ENCODE results near the gene DDX60.
"Not testable (repeated sequence)": the region's sequence is repeated elsewhere in the genome, so short reads cannot be mapped to it uniquely, and the experiment has no call there.

DDX60 gene

GRCh38 chr4:168304744-168305459 lies 13.7 kb downstream of the DDX60 start:
- H3K9ac ChIP-seq (ENCODE audit: low read length) = no peak overlapping the region
- TF ChIP-seq EZH2 (IDR thresholded peaks at IDR 0.05; ENCODE audit: borderline replicate concordance, low read length) = no peak
- no peak for TF ChIP-seq CTCF (IDR thresholded peaks at IDR 0.05; ENCODE audit: low read length)
- no peaks in the 10 kb centered on the region for H3K36me3 ChIP-seq (ENCODE audit: insufficient read depth, low read length)
- no peak overlapping the region for H3K4me2 ChIP-seq (ENCODE audit: low read length)
- H3K79me2 ChIP-seq (ENCODE audit: insufficient read depth, low read length) = no peaks in the 10 kb centered on the region
- no peaks in the 10 kb centered on the region for H3F3A ChIP-seq (ENCODE audit: insufficient read depth, low read length)
- H3K27me3 ChIP-seq (ENCODE audit: insufficient read depth, low read length) = no peaks in the 10 kb centered on the region
- H3K9me2 ChIP-seq (ENCODE audit: low read depth, low read length) = no peaks in the 10 kb centered on the region
- no peak overlapping the region for H2AFZ ChIP-seq (ENCODE audit: low read length)
- H3K4me3 ChIP-seq (ENCODE audit: low read depth, low read length, poor library complexity, severe bottlenecking) = no peak overlapping the region
- no peaks in the 10 kb centered on the region for H3K4me1 ChIP-seq (ENCODE audit: insufficient read depth, low read length, severe bottlenecking)
- no peaks in the 10 kb centered on the region for H4K20me1 ChIP-seq (ENCODE audit: insufficient read depth, low read length)
- H3K27ac ChIP-seq (ENCODE audit: low read depth, low read length, poor library complexity, severe bottlenecking) = no peak overlapping the region
- no peaks in the 10 kb centered on the region for H3K9me3 ChIP-seq (ENCODE audit: low read length)

- H3K4me1 ChIP-seq (ENCODE audit: insufficient read depth, low read length, severe bottlenecking); H3K4me2 ChIP-seq (ENCODE audit: low read length): not testable (repeated sequence)
Measured at GRCh38 chr4:168303430-168303829, 15.1 kb downstream of the DDX60 start.

GRCh38 chr4:168293386-168293975 lies 25.1 kb downstream of the DDX60 start:
- H3K9ac ChIP-seq (ENCODE audit: low read length) = no peak overlapping the region
- no peaks in the 10 kb centered on the region for H3F3A ChIP-seq (ENCODE audit: insufficient read depth, low read length)
- H3K9me3 ChIP-seq (ENCODE audit: low read length) = no peaks in the 10 kb centered on the region
- no peak overlapping the region for H3K27ac ChIP-seq (ENCODE audit: low read depth, low read length, poor library complexity, severe bottlenecking)
- no peaks in the 10 kb centered on the region for H4K20me1 ChIP-seq (ENCODE audit: insufficient read depth, low read length)
- no peak overlapping the region for H2AFZ ChIP-seq (ENCODE audit: low read length)
- H3K4me1 ChIP-seq (ENCODE audit: insufficient read depth, low read length, severe bottlenecking) = no peaks in the 10 kb centered on the region
- H3K9me2 ChIP-seq (ENCODE audit: low read depth, low read length) = no peaks in the 10 kb centered on the region
- no peaks in the 10 kb centered on the region for H3K27me3 ChIP-seq (ENCODE audit: insufficient read depth, low read length)
- H3K79me2 ChIP-seq (ENCODE audit: insufficient read depth, low read length) = no peaks in the 10 kb centered on the region
- no peak overlapping the region for H3K4me2 ChIP-seq (ENCODE audit: low read length)
- H3K4me3 ChIP-seq (ENCODE audit: low read depth, low read length, poor library complexity, severe bottlenecking) = no peak overlapping the region
- TF ChIP-seq CTCF (IDR thresholded peaks at IDR 0.05; ENCODE audit: low read length) = no peak
- no peak for TF ChIP-seq EZH2 (IDR thresholded peaks at IDR 0.05; ENCODE audit: borderline replicate concordance, low read length)
- no peaks in the 10 kb centered on the region for H3K36me3 ChIP-seq (ENCODE audit: insufficient read depth, low read length)

More at GRCh38 chr4:168303430-168303829, 15.1 kb downstream of the DDX60 start:
- not testable (repeated sequence) for H3K9me2 ChIP-seq (ENCODE audit: low read depth, low read length); H3K27ac ChIP-seq (ENCODE audit: low read depth, low read length, poor library complexity, severe bottlenecking); H3K9me3 ChIP-seq (ENCODE audit: low read length); H3K9ac ChIP-seq (ENCODE audit: low read length); H3K4me3 ChIP-seq (ENCODE audit: low read depth, low read length, poor library complexity, severe bottlenecking); H2AFZ ChIP-seq (ENCODE audit: low read length); H3K36me3 ChIP-seq (ENCODE audit: insufficient read depth, low read length); H4K20me1 ChIP-seq (ENCODE audit: insufficient read depth, low read length); H3K79me2 ChIP-seq (ENCODE audit: insufficient read depth, low read length); H3K27me3 ChIP-seq (ENCODE audit: insufficient read depth, low read length); H3F3A ChIP-seq (ENCODE audit: insufficient read depth, low read length)

- Histone ChIP-seq H4K20me1 (ENCODE audit: insufficient read depth, low read length) (no peaks in the 10 kb centered on the region), H2AFZ (ENCODE audit: low read length) (no peak overlapping the region), H3F3A (ENCODE audit: insufficient read depth, low read length) (no peaks in the 10 kb centered on the region), H3K4me3 (ENCODE audit: low read depth, low read length, poor library complexity, severe bottlenecking) (no peak overlapping the region), H3K79me2 (ENCODE audit: insufficient read depth, low read length) (no peaks in the 10 kb centered on the region), H3K4me1 (ENCODE audit: insufficient read depth, low read length, severe bottlenecking) (no peaks in the 10 kb centered on the region), H3K36me3 (ENCODE audit: insufficient read depth, low read length) (no peaks in the 10 kb centered on the region), H3K27ac (ENCODE audit: low read depth, low read length, poor library complexity, severe bottlenecking) (no peak overlapping the region), H3K9me2 (ENCODE audit: low read depth, low read length) (no peaks in the 10 kb centered on the region), H3K4me2 (ENCODE audit: low read length) (no peak overlapping the region), H3K9me3 (ENCODE audit: low read length) (no peaks in the 10 kb centered on the region), H3K27me3 (ENCODE audit: insufficient read depth, low read length) (no peaks in the 10 kb centered on the region), H3K9ac (ENCODE audit: low read length) (no peak overlapping the region)
- TF ChIP-seq CTCF (IDR thresholded peaks at IDR 0.05; ENCODE audit: low read length) = no peak
- no peak for TF ChIP-seq EZH2 (IDR thresholded peaks at IDR 0.05; ENCODE audit: borderline replicate concordance, low read length)
Measured at GRCh38 chr4:168291242-168291641, 27.3 kb downstream of the DDX60 start.

GRCh38 chr4:168285850-168286249 lies 32.7 kb downstream of the DDX60 start:
- not testable (repeated sequence) for H3K4me1 ChIP-seq (ENCODE audit: insufficient read depth, low read length, severe bottlenecking); H2AFZ ChIP-seq (ENCODE audit: low read length); H3K9ac ChIP-seq (ENCODE audit: low read length); H3K27ac ChIP-seq (ENCODE audit: low read depth, low read length, poor library complexity, severe bottlenecking); H3K9me3 ChIP-seq (ENCODE audit: low read length); H3K4me3 ChIP-seq (ENCODE audit: low read depth, low read length, poor library complexity, severe bottlenecking); H3K79me2 ChIP-seq (ENCODE audit: insufficient read depth, low read length); H3K9me2 ChIP-seq (ENCODE audit: low read depth, low read length); H4K20me1 ChIP-seq (ENCODE audit: insufficient read depth, low read length); H3F3A ChIP-seq (ENCODE audit: insufficient read depth, low read length); H3K36me3 ChIP-seq (ENCODE audit: insufficient read depth, low read length); H3K4me2 ChIP-seq (ENCODE audit: low read length); H3K27me3 ChIP-seq (ENCODE audit: insufficient read depth, low read length)

All from OCI-LY1 (cell line).